Raji (cell line): ENCODE measurements around the gene RESP18.
A peak's percentile ranks its signal among the peaks of the same experiment; 100 is the strongest.

Experiments
- POLR2A ChIP-seq: IDR thresholded peaks from 2 replicates; pipeline ENCODE4 v1.6.1; 2011; ENCODE audit warnings: low read depth, low read length, control low read depth; ENCODE audit not compliant: insufficient read depth

RESP18 gene

GRCh38 chr2:219287580-219288265 is 44.8 kb downstream of the RESP18 start:
- TF ChIP-seq POLR2A = no peak

- TF ChIP-seq POLR2A = no peak
Measured at GRCh38 chr2:219286436-219287115, 46.0 kb downstream of the RESP18 start.

GRCh38 chr2:219285894-219286425 is 46.6 kb downstream of the RESP18 start:
- no peak for TF ChIP-seq POLR2A

GRCh38 chr2:219285373-219285735 is 47.2 kb downstream of the RESP18 start:
- TF ChIP-seq POLR2A = no peak

- no peak for TF ChIP-seq POLR2A
Measured at GRCh38 chr2:219284501-219285372, 47.8 kb downstream of the RESP18 start.

GRCh38 chr2:219282943-219283581 is 49.5 kb downstream of the RESP18 start:
- no peak for TF ChIP-seq POLR2A

- TF ChIP-seq POLR2A = no peak
Measured at GRCh38 chr2:219282375-219282774, 50.2 kb downstream of the RESP18 start.

GRCh38 chr2:219281588-219281987 is 51.0 kb downstream of the RESP18 start:
- TF ChIP-seq POLR2A = no peak

GRCh38 chr2:219280651-219281050 is 51.9 kb downstream of the RESP18 start:
- TF ChIP-seq POLR2A = no peak

- TF ChIP-seq POLR2A = no peak
Measured at GRCh38 chr2:219279916-219280516, 52.5 kb downstream of the RESP18 start.

GRCh38 chr2:219279151-219279915 is 53.2 kb downstream of the RESP18 start, which contains the start of gene DNAJB2:
DNAJB2 (plus strand) TSS chr2:219279366; CDS start chr2:219279834, 468 bp downstream.
- peak; percentile 74 for TF ChIP-seq POLR2A

GRCh38 chr2:219278655-219279150 is 53.8 kb downstream of the RESP18 start:
- no peak for TF ChIP-seq POLR2A

- peak; percentile 91 for TF ChIP-seq POLR2A
Measured at GRCh38 chr2:219277703-219278654, 54.6 kb downstream of the RESP18 start.
